Stimulated activated CD8-positive, alpha-beta memory T cell treated with anti-CD3 and anti-CD28 coated beads, Interleukin-7, amount 100 ng/mL, for 24 hours (primary cell): ENCODE measurements around the gene DLG4.
"Not testable (repeated sequence)": the region's sequence is repeated elsewhere in the genome, so short reads cannot be mapped to it uniquely, and the experiment has no call there.

Experiments used
- DNase-seq: peaks from one replicate; pipeline ENCODE4 v3.0.0-alpha.2; 2020; ENCODE audit warnings: low read depth

DLG4 gene

DNA sequence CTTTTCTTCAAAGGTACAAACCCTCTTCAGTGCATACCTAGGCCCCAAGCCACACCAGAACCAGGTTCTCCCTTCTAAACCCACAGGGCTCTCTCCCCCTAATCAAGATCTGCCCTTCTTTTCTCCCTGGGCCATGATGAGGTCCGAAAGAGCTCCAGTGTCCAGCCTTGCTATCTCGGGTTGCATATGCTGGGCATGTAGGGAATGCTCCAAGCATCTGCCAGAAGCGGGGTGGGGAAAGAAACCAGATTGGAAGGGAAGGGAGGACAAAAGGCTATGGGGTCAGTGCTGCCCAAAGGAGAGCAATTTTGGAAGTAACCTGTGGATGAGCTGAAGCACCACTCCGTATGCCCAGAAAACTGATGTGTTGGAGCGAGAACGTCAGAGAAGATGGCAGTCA, 29.6 kb upstream of the DLG4 start:
- no peak for DNase-seq

DNA sequence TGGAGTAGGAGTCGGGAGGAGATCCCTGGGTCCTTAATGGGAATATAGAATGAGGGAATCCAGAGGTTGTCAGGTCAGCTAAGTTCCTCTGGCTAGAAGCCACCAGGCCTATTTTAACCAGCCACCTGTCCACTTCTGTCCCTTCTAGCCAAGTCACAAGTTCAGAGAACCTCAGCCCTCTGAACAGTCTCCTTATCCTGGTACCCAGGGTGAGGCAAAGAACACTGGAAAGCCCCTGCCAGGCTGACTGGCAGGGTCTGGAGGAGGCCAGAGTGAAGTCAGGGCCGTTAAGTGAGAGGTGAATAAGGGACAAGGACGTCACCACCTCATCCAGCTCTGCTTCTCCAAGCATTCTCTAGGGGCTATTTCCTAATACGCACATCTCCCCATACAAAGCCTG, 29.2 kb upstream of the DLG4 start:
- DNase-seq, result no peak

DNA sequence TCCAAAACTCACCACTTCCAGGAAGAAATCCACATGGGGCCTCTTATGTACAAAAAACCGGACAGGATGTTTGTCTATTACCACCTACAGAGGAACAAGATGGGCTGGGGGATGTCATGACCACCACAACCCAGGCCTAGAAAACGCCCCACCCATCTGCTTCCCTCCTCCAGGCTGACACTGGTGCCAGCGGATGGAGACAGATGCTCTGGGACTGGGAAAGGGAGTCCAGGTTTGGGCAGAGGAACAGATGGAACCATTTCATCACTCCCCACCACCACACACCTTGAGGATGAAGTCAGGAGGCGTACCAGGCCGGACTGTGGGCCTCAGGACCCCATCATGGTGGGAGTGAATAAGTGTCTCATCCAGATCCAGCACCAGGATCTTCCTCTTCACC, 27.1 kb upstream of the DLG4 start:
- no peak for DNase-seq

DNA sequence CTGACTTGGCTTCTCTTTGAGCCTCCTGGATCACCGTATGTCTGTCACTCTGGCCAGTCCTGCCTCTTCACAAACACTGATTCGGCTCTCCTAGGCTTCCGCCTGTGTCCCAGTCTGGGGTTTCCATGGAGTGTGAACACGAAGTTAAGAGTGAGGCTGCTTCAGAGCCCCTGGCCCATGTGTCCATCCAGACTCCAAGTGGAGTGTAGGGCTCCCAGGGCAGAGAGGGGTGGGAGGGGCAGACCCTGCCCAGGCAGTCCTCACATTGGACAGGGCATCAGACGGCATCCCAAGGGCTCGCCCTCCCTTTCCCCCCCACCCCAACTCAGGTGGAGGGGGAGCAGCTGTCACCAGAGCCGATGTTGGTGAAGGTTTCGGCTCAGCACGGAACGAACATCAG, 24.2 kb upstream of the DLG4 start:
- not testable (repeated sequence) for DNase-seq

DNA sequence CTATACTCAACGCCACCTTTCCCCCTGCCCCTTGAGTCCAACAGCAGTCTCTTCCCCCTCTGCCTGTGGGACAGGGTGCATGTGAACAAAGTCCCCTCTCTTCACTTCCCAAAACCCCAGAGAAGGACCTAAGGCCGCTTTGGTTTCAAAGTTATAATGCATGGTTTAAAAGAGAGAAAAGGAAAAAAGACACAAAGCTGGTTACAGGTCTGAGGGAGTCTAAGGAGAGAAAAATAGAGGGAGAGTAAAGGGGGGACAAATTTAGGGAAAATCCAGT, 23.8 kb upstream of the DLG4 start:
- no peak for DNase-seq

DNA sequence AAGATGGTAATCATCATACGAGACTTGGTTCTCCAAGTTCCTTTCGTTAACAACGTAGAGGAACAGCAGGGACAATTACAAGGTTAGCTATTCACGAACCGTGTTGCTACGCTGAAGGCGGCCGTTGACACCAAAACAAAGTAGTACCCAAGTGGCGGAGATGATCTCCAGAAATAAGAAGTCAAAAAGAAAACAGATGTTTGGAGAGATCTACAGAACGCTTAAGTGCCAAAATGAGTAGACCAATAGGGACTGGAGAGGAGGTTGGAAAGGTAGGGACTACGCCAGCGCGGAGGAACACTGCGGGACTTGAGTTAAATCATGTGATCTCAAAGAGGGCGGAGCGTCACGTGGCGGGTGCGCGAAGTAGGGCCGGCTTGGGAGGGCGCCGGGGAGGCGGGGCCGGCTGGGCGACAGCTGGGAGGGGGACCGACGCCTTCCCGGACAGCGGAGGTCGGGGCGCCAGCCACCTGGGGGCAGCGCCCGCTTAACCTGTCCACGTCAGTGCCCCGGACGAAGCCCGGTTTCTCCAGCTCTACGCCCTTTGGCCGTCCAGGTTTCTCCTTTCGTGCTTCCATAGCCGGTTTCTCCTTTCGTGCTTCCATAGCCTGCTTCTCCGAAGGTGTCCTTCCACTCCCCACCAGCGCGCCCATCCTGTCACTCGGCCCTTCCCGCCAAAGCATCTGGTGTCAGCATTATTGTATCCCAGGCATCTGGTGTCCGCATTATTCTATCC, 23.2 kb upstream of the DLG4 start:
- peak; percentile 88 for DNase-seq

DNA sequence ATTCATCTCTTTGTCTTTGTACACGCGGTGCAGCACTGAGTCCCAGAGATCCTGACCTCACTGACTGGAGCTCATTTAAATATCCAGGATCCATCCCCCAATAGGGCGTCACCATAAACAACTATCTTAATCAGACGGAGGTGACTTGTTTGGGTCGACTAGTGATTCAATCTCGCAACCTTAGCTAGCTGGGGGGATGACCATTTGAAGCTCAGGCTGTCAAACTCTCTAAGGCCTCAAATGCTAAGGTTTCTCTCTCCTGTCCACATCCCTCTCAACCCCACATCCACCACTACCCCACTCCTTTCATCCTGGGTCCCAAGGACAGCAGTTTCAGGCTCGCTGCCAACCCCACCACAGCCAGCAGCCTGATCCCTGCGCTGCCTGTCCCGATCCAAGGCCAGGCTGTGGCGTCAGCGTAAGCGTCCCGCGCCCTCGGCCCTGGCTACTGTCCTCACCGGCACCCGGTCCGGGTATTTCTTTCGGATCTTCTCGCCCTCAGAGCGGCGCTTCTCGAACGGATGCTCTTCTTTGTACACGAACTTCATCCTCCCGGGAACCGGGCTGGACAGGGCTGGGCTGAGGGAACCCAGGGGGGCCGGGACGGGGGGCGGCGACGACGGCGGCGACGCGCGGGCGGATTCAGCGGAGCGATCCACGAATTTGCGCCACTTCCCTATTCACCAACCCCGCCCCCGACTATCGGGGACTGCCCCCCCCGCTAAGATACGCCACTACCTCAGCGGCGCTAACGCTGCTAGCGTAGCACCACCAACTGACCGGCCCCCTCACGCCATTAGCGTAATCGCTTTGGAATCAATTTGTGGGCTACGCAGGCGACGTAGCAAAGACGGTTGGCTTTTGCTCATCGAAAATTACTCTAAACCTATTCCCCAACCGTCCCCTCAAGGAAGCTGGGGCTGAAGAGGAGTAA, 22.4 kb upstream of the DLG4 start, which contains the start of gene GABARAP:
TSS of gene GABARAP (minus strand) at position 667 of the 934 bp plus-strand sequence. CDS start at position 548, 119 bp downstream.
- peak; percentile 87 for DNase-seq

DNA sequence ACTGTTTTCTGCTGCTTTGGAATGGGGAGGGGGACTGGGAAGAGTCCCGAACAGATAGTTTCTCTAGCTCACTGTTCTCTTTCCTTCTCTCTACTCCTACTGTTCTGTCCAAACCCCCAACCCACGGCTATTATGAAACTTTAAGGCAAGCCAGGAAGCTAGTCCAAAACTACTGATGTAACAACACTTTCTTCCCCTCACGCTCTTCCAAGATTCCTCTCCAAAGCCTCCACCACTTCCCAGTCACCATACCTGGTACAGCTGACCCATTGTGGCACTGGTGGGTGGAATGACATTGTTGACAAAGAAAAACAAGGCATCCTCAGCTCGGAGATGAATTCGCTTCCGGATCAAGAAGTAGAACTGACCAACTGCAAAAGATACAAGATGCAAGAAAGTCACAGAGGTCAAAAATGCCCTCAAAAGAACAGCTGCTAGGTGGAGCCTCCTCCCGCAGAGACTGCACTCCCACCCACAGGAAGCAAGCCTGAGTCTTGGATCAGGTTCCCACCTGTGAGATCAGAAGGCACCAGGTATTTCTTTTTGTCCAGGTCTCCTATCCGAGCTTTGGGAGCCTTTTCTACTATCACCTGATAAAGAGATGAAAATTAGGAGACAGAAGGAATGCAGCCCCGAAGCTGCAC, 21.6 kb upstream of the DLG4 start:
- DNase-seq, result no peak

DNA sequence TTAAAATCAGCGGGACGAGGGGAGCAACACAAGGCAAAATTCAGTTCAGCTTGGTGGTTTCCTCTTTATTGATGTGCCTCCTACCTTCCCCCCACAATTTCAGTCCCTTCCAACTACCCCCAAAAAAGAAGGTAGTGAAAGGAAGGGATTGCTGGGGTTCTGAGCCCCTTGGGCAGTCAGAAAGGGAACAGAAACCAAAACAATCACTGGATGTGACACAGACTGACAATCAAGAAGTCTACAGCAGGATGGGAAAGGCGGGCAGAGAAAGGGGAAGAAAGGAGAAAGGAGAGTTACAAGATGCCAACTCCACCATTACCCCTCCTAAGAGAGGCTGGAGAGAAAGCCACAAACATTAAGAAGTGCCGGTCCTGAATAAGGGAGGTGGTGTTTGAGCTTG, 20.7 kb upstream of the DLG4 start:
- DNase-seq, result no peak

DNA sequence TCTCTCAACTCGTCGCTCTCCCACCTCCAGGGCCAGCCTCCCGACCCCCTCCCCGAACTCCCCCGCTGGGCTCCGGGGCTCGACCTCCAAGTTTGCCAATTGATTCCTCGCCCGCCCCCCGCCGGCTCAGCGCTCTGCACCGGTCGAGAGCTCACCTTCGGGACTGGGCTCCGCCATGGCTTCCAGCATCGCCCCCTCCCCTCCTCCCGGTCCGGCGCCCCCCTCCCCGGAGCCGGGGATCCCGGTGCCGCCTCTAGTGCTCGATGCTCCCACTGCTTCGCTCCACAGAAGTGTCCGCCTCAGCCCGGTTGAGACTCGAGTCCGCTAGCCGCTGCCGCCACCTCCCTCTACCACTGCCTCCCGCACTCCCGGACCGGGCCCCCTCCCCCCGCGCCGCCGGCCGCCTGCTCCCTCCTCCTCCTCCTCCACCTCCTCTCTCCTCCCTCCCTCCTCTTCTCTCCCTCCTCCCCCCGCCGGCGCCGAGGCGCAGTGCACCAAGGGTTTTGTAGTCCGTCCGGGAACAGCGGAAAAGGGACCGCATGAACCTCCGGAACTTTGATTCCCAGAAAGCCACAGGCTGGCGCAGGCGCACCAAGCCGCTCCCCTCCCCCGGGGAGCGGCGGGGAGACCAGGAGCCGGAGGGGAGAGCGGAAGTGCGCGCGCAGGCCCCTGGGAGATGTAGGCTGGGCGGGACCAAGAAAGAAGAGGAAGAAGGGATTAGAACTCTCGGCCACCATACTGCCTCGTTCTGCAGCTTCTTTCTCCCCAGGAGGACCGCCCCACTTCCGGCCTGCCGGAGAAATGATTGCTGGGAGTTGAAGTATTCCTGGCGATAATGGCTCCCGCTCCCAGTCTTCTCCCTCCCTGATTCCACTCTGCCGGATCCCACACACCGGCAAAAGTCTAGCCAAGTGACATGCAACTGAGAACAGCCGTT, 19.7 kb upstream of the DLG4 start, which contains the start of gene PHF23:
TSS of gene PHF23 (minus strand) at position 367 of the 937 bp plus-strand sequence. CDS start at position 189, 178 bp downstream.
- DNase-seq, result peak; percentile 93

DNA sequence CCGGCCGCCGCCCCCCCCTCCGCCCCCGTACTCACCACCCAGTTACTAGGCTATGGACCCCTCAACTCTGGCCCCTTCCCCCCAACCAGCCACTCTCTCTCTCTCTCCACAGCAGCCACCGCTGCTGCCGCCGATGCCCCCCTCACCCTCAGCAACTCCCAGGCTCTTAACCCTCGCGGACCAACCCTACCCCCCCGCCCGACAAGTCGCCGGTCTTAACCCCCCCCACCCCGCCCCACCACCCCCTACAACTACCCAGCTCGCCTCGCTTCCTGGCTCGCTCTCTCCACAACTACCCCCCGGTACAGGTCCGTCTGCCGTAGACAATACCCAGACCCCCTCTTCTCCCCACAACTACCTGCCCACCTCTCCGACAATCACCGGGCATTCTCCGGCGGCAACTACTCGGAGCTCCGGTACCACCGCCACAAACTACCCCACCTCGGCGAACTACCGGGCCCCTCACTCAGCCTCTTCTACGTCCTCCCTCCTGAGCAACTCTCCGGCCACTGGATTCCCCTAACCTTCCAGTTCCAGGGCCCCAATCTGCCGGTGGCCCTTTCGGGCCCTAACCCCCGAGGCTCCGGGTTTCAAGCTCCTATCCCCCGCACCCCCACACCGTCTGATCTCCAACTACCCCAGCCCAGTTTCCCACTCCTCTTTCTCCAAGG, 18.9 kb upstream of the DLG4 start:
- DNase-seq, result no peak

DNA sequence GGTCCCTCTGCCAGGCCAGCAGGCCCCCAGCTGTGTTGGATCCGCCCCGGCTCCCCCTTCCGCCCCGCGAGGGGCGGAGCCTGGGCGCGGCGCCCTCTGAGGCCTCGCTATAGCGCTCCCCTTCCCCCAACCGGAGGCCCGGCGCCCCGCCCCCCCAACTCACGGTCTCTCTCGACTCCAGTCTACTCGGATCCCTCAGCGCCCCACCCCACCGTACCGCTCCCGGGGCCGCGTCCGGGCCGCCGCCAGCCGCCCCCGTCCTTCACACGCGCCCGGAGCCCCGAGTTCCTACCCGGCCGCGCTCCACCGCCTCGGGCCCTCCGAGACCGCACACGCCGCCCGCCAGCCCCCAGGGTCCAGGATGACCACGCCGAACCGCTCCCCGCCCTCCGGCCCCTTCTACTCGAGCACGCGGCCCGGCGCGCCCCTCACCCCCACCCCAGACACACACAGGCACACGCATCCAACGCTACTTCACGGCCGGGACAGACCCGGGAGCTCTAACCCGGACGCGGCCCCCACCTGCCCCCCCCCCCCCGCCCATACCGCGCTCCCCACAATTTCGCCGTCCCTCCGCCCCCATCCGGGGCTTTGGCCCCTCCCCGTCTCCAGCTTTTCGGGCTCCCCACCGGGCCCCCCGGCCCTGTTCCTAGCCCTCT, 18.3 kb upstream of the DLG4 start:
- peak; percentile 81 for DNase-seq

DNA sequence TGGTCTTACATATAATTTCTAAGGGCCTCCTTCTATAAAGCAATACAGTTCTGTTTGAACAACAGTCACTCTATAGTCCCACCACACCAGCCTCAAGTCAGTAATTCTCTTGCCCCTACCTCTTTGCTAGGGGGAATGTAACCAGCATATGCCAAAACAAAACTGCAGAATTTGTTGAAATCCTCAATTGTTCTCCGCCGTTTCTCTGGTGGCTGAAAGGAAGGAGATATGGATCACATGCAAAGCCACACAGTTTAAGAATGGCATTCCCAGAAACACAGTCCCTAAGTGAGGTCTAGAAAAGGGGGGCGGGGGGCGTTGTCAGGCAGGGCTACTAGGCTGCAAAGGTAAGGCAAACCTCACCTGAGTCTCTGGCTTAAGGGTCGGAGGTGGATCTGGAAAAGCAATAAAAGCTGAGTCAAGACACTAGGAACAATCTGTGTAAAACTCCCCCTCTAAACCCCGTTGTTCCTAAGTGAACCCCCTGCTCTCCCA, 17.7 kb upstream of the DLG4 start:
- no peak for DNase-seq

DNA sequence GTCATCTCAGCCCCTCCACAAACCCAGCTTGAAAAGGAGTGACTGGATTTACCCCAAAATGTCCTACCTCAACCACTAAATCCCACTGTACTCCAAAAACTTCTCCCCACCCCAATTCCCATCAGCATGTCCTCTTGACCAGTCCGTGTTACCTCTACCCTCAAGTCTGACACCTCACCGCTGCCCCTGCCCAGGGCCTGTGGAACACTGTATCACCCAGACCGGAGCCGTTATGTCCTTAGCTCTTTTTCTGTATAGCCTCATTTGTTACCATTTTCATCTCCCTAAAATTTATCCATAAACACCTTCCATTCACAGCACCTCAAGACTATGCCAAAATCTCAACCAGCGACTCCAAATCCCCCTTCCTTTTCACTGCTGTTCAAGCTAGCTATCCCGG, 17.2 kb upstream of the DLG4 start:
- no peak for DNase-seq

DNA sequence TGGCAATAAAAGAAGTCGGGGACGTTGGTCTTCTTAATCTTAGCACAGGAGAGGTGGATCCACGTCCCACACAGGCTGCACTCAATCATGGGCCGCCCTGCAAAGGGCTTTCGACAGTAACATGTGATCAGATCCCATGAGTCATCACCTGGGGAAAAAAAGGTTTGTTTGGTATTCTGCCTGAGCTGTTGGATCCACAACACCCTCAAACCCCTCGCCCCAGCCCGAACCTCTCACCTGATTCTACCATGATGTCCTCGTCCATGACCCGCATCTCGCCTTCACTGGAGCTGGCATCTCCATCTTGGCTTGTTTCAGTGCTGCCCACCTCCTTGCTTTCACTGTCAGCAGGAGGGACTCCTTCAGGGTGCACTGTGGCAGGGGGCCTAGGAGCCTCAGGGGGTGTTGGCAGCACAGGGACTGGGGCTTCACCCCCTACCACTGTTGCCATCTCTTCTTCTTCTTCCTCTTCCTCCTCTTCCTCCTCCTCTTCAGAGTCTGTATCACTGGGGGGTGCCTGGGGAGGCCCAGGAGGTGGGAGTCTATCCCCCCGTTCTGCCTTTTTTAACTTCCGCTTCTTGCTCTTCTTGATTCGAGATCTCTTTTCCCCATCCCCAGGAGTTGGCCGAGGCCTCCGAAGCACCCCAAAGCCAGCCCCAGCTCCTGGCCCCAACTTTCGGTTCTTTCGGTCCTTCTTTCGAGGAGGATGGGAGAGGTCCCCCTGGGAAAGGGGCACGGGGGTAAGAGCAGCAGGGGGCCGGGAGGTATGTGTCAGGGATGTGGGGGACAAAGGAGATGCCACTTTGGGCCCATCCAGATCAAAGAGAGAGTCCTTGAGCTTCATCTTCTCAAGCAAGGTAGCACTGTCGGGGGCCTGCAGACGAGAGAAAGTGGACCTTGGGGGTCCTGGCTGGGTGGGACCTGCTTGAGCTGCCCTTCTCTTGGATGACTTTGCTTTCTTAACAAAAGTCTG, 16.3 kb upstream of the DLG4 start:
- DNase-seq, result no peak

DNA sequence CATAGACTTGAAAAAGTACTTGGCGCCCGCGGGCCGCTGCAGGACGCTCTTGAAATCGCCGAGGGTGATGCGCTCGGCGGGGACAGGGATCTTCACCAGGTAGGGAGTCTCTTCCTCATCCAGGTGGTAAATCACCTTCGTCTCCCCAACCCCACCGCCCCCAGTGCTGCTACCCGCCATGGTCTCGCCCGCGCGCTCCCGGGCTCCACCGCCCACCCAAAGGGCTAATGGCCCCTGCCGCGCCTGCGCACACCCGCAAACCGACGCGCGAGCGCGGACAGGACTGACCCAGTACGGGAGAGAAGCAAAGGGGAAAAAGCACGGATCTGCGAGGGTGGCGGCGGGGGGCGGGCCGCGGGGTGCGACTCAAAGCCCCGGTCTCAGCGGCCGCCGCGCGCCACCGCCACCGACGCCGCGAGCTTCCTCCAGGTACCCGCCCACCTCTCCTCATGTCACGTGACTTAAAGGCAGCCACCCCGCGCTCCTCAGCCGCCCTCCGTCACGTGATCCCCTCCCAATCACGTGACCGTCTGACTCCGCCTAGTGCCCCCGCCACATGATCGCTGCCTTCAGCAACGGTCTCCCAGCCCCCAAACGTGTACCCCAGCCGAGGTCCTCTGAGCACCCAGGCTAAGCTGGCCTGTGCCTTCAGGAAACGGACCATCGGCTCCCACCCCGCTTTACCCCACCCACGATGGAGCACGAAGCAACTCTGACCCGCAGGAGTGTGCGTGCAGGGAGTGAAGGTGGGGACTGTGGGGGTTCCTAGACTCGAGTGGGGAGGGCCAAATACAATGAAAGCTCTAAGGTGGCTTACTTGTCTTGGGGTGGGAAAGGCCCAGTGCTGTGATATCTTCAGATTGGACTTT, 14.7 kb upstream of the DLG4 start, which contains the start of gene DVL2:
TSS of gene DVL2 (minus strand) at position 435 of the 869 bp plus-strand sequence. CDS start at position 180, 255 bp downstream.
- peak; percentile 92 for DNase-seq

DNA sequence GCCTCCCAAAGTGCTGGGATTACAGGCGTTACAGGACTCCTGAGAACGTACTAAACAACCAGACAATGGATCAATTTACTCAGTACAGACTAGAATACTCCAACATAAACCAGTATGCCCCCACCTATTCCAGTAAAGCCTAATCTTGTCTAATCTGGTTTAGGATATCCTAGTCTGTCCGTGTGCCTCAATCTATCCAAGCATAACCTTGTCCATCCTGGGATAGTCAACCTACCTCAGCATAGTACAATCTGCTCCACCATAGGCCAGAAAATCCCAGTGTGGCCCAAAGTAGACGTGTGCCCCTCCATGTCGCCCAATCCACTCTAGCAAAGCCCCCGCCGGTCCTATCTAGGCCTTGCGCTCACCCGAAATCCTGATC, 14.1 kb upstream of the DLG4 start:
- DNase-seq, result no peak

DNA sequence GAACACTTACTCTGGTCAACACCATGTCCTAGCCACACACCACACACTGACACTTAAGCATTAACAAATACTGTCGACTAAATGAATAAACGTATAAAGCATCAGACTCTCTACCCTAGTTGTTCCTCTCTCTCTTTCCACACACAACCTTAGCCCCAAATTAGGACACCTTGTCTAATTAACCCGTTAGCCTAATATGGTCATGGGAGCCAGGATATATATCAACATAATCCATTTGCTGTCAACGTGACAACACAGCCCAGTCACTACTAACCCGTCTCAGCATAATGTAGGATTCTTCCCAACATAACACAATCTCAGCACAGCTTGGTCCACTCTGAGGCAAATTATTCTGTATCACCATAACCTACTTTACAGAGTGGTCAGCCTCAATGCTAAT, 12.5 kb upstream of the DLG4 start:
- DNase-seq, result no peak
